ENCODE measurements around the gene ACTBL2.
"Not testable (repeated sequence)": the region's sequence is repeated elsewhere in the genome, so short reads cannot be mapped to it uniquely, and the experiment has no call there.

The ACTBL2 gene

GRCh38 chr5:57482671-57483106 lies at the start of gene ACTBL2:
TSS of gene ACTBL2 (minus strand) at chr5:57482811. CDS start at chr5:57482707, 104 bp downstream.
- DNase-seq (ENCODE audit: low read depth) = no peak
- H3K4me3 ChIP-seq (ENCODE audit: control insufficient read depth, low read depth, low read length) = no peak within 1 kb of the TSS
- TF ChIP-seq CTCF (IDR thresholded peaks at IDR 0.05; ENCODE audit: control insufficient read depth, insufficient read depth, low read depth, low read length, missing control alignments) = no peak

GRCh38 chr5:57531333-57531732 lies 48.7 kb upstream of the ACTBL2 start:
- no peak for DNase-seq (ENCODE audit: low read depth)
- H3K4me3 ChIP-seq (ENCODE audit: control insufficient read depth, low read depth, low read length) = no peak overlapping the region
- TF ChIP-seq CTCF (IDR thresholded peaks at IDR 0.05; ENCODE audit: control insufficient read depth, insufficient read depth, low read depth, low read length, missing control alignments) = no peak

GRCh38 chr5:57529864-57530263 lies 47.3 kb upstream of the ACTBL2 start:
- no peak for DNase-seq (ENCODE audit: low read depth)
- H3K4me3 ChIP-seq (ENCODE audit: control insufficient read depth, low read depth, low read length) = no peak overlapping the region
- TF ChIP-seq CTCF (IDR thresholded peaks at IDR 0.05; ENCODE audit: control insufficient read depth, insufficient read depth, low read depth, low read length, missing control alignments) = no peak

- no peak for DNase-seq (ENCODE audit: low read depth)
- no peak for TF ChIP-seq CTCF (IDR thresholded peaks at IDR 0.05; ENCODE audit: control insufficient read depth, insufficient read depth, low read depth, low read length, missing control alignments)
- H3K4me3 ChIP-seq (ENCODE audit: control insufficient read depth, low read depth, low read length) = no peak overlapping the region
Observed at GRCh38 chr5:57527870-57528269, 45.3 kb upstream of the ACTBL2 start.

GRCh38 chr5:57524348-57525060 lies 41.9 kb upstream of the ACTBL2 start:
- no peak for TF ChIP-seq CTCF (IDR thresholded peaks at IDR 0.05; ENCODE audit: control insufficient read depth, insufficient read depth, low read depth, low read length, missing control alignments)
- H3K4me3 ChIP-seq (ENCODE audit: control insufficient read depth, low read depth, low read length) = no peak overlapping the region
- DNase-seq (ENCODE audit: low read depth) = no peak

- not testable (repeated sequence) for H3K4me3 ChIP-seq (ENCODE audit: control insufficient read depth, low read depth, low read length); DNase-seq (ENCODE audit: low read depth)
Observed at GRCh38 chr5:57522477-57522876, 39.9 kb upstream of the ACTBL2 start.

- H3K4me3 ChIP-seq (ENCODE audit: control insufficient read depth, low read depth, low read length); DNase-seq (ENCODE audit: low read depth): not testable (repeated sequence)
Observed at GRCh38 chr5:57518415-57518814, 35.8 kb upstream of the ACTBL2 start.

- no peak for DNase-seq (ENCODE audit: low read depth)
- no peak overlapping the region for H3K4me3 ChIP-seq (ENCODE audit: control insufficient read depth, low read depth, low read length)
- no peak for TF ChIP-seq CTCF (IDR thresholded peaks at IDR 0.05; ENCODE audit: control insufficient read depth, insufficient read depth, low read depth, low read length, missing control alignments)
Observed at GRCh38 chr5:57517250-57517649, 34.6 kb upstream of the ACTBL2 start.
